ENCODE data around the gene BANP.
"Not testable (repeated sequence)": the region's sequence is repeated elsewhere in the genome, so short reads cannot be mapped to it uniquely, and the experiment has no call there.

GRCh38 chr16:88091221-88091971, 140.2 kb downstream of the BANP start:
- TF ChIP-seq, protein P1, sequence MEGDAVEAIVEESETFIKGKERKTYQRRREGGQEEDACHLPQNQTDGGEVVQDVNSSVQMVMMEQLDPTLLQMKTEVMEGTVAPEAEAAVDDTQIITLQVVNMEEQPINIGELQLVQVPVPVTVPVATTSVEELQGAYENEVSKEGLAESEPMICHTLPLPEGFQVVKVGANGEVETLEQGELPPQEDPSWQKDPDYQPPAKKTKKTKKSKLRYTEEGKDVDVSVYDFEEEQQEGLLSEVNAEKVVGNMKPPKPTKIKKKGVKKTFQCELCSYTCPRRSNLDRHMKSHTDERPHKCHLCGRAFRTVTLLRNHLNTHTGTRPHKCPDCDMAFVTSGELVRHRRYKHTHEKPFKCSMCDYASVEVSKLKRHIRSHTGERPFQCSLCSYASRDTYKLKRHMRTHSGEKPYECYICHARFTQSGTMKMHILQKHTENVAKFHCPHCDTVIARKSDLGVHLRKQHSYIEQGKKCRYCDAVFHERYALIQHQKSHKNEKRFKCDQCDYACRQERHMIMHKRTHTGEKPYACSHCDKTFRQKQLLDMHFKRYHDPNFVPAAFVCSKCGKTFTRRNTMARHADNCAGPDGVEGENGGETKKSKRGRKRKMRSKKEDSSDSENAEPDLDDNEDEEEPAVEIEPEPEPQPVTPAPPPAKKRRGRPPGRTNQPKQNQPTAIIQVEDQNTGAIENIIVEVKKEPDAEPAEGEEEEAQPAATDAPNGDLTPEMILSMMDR (IDR thresholded peaks at IDR 0.05) = not testable (repeated sequence)
- TF ChIP-seq POLR2AphosphoS5 (IDR thresholded peaks at IDR 0.05; ENCODE audit: low read depth, low read length); REST (IDR thresholded peaks at IDR 0.05; ENCODE audit: insufficient read depth in 1 of 2, low read depth in 2 of 2, low read length in 1 of 2); SIN3A (IDR thresholded peaks at IDR 0.05; ENCODE audit: borderline replicate concordance, insufficient read depth, low read depth, low read length); TCF7L2 (IDR thresholded peaks at IDR 0.05; ENCODE audit: low read depth, low read length): not testable (repeated sequence)
